Measurements from ENCODE around the gene TEPSIN. TPM values are rescaled to one million over a fixed set of nuclear protein-coding genes. Genes with fewer than 3 reads are reported as not detected.

TEPSIN gene
- total and polyA plus RNA-seq, 7 donors = 10.9 to 22.1 (median 12.5) TPM

- DNase-seq (no peak), ATAC-seq (no peak)
- H3K9me3 ChIP-seq = no peaks in the 10 kb centered on the region
- 92 to 96% (median 93%) methylated on average over 16 to 21 of the region's 21 CpGs for WGBS, 3 donors
- no peaks in the 10 kb centered on the region for H3K27me3 ChIP-seq (ENCODE audit: insufficient read depth in 3 of 3, low read length in 2 of 3)
- peaks cover 0 to 48% of the 10 kb centered on the region in 2 donors for H3K36me3 ChIP-seq (ENCODE audit: insufficient read depth in 1 of 2, low read depth in 1 of 2)
- intact Hi-C loops (cut with DNase I) = no loop called here
- H3K4me3 ChIP-seq = no peak overlapping the region
- H3K4me1 ChIP-seq = peaks cover 20% of the 10 kb centered on the region
- no peak for TF ChIP-seq CTCF (IDR thresholded peaks at IDR 0.05)
- H3K27ac ChIP-seq = no peak overlapping the region
These were observed 2.1 kb downstream of the TEPSIN start for GRCh38 chr17:81236784-81237183.

GRCh38 chr17:81235822-81236740 lies 2.8 kb downstream of the TEPSIN start:
- peaks cover 20% of the 10 kb centered on the region for H3K4me1 ChIP-seq
- H3K9me3 ChIP-seq = no peaks in the 10 kb centered on the region
- DNase-seq (no peak), ATAC-seq (no peak)
- H3K27me3 ChIP-seq (ENCODE audit: insufficient read depth in 3 of 3, low read length in 2 of 3) = no peaks in the 10 kb centered on the region
- intact Hi-C loops (cut with DNase I) = no loop called here
- no peak overlapping the region for H3K27ac ChIP-seq
- no peak overlapping the region for H3K4me3 ChIP-seq
- H3K36me3 ChIP-seq (ENCODE audit: insufficient read depth in 1 of 2, low read depth in 1 of 2) = peaks cover 0 to 50% of the 10 kb centered on the region in 2 donors
- 90 to 91% (median 90%) methylated on average over 31 to 32 of the region's 32 CpGs for WGBS, 3 donors
- no peak for TF ChIP-seq CTCF (IDR thresholded peaks at IDR 0.05)

GRCh38 chr17:81234940-81235821 lies 3.7 kb downstream of the TEPSIN start:
- Histone ChIP-seq H3K27ac (no peak overlapping the region), H3K36me3 (ENCODE audit: insufficient read depth in 1 of 2, low read depth in 1 of 2) (peaks cover 0 to 53% of the 10 kb centered on the region in 2 donors), H3K27me3 (ENCODE audit: insufficient read depth in 3 of 3, low read length in 2 of 3) (no peaks in the 10 kb centered on the region), H3K4me3 (no peak overlapping the region), H3K9me3 (no peaks in the 10 kb centered on the region), H3K4me1 (peaks cover 14% of the 10 kb centered on the region)
- 89 to 90% (median 89%) methylated on average over 22 to 26 of the region's 26 CpGs for WGBS, 3 donors
- no peak for ATAC-seq
- intact Hi-C loops (cut with DNase I) = no loop called here
- peak in 1 of 2 donors; percentile 10 for DNase-seq
- TF ChIP-seq CTCF (IDR thresholded peaks at IDR 0.05) = no peak

- Histone ChIP-seq H3K4me3 (no peak overlapping the region), H3K27me3 (ENCODE audit: insufficient read depth in 3 of 3, low read length in 2 of 3) (no peaks in the 10 kb centered on the region), H3K9me3 (no peaks in the 10 kb centered on the region), H3K4me1 (peaks cover 10% of the 10 kb centered on the region), H3K27ac (no peak overlapping the region), H3K36me3 (ENCODE audit: insufficient read depth in 1 of 2, low read depth in 1 of 2) (peaks cover 0 to 60% of the 10 kb centered on the region in 2 donors)
- WGBS, 3 donors = 87 to 90% (median 90%) methylated on average over 13 of the region's 13 CpGs
- intact Hi-C loops (cut with DNase I) = no loop called here
- no peak for TF ChIP-seq CTCF (IDR thresholded peaks at IDR 0.05)
- DNase-seq = no peak
- ATAC-seq = no peak
These were observed 4.4 kb downstream of the TEPSIN start for GRCh38 chr17:81234506-81234855.

Data from psoas muscle (tissue), 8 donors.